Measurements from ENCODE around the gene AMTN.
A peak's percentile ranks its signal among the peaks of the same experiment; 100 is the strongest.

AMTN gene

GRCh38 chr4:70556856-70557255, 38.5 kb downstream of the AMTN start:
- TF ChIP-seq PAX5 (IDR thresholded peaks at IDR 0.05; ENCODE audit: insufficient read depth, low read length, severe bottlenecking) (no peak), SPI1 (IDR thresholded peaks at IDR 0.05; ENCODE audit: low read depth, low read length) (no peak), POLR2A (IDR thresholded peaks at IDR 0.05; ENCODE audit: low read depth, low read length) (no peak), POU2F2 (IDR thresholded peaks at IDR 0.05; ENCODE audit: low read depth, low read length) (no peak), TAF1 (IDR thresholded peaks at IDR 0.05; ENCODE audit: low read depth, low read length) (no peak), POLR2AphosphoS5 (IDR thresholded peaks at IDR 0.05; ENCODE audit: low read depth, low read length) (no peak)
- DNase-seq (ENCODE audit: insufficient read length, low spot score) (no peak), FAIRE-seq (no peak)

DNA sequence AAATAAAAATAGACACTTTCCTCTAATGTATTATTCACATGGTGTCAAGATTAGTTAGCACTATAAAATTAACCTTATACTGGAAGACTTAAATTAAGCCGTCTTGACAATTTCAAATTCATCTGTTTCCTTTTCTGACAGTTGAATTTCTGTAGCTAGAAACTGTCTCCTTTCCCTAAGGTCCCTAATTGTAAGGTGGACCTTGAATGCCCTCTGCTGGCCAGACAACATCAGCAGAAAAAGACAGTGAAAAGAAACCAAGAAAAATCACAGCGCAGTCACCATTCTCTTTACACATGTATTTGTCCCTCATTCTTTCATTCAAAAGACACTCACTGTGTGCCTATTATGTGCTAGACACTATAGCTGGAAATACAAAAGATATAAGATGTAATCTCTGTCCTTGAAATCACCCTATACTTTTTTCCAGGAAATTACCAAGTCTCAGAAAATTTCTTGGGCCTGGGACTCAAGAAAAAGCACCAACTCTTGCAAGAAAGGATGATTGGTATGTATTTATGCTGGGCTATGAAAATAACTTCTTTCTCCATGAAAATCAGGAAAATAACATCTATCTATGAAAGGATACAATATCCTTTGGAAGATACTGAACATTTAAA, 41.0 kb downstream of the AMTN start:
- DNase-seq (ENCODE audit: insufficient read length, low spot score), result peak; percentile 33
- FAIRE-seq, result peak; percentile 55
- TF ChIP-seq POLR2A (IDR thresholded peaks at IDR 0.05; ENCODE audit: low read depth, low read length) (no peak), PAX5 (IDR thresholded peaks at IDR 0.05; ENCODE audit: insufficient read depth, low read length, severe bottlenecking) (no peak), POU2F2 (IDR thresholded peaks at IDR 0.05; ENCODE audit: low read depth, low read length) (no peak), SPI1 (IDR thresholded peaks at IDR 0.05; ENCODE audit: low read depth, low read length) (no peak), TAF1 (IDR thresholded peaks at IDR 0.05; ENCODE audit: low read depth, low read length) (no peak), POLR2AphosphoS5 (IDR thresholded peaks at IDR 0.05; ENCODE audit: low read depth, low read length) (no peak)

- FAIRE-seq (no peak), DNase-seq (ENCODE audit: insufficient read length, low spot score) (no peak)
- TF ChIP-seq POU2F2 (IDR thresholded peaks at IDR 0.05; ENCODE audit: low read depth, low read length) (no peak), PAX5 (IDR thresholded peaks at IDR 0.05; ENCODE audit: insufficient read depth, low read length, severe bottlenecking) (no peak), SPI1 (IDR thresholded peaks at IDR 0.05; ENCODE audit: low read depth, low read length) (no peak), POLR2AphosphoS5 (IDR thresholded peaks at IDR 0.05; ENCODE audit: low read depth, low read length) (no peak), TAF1 (IDR thresholded peaks at IDR 0.05; ENCODE audit: low read depth, low read length) (no peak), POLR2A (IDR thresholded peaks at IDR 0.05; ENCODE audit: low read depth, low read length) (no peak)
Observed at GRCh38 chr4:70559924-70560323, 41.6 kb downstream of the AMTN start.

GRCh38 chr4:70564033-70564432, 45.7 kb downstream of the AMTN start:
- TF ChIP-seq PAX5 (IDR thresholded peaks at IDR 0.05; ENCODE audit: insufficient read depth, low read length, severe bottlenecking), result no peak
- no peak for TF ChIP-seq SPI1 (IDR thresholded peaks at IDR 0.05; ENCODE audit: low read depth, low read length)
- TF ChIP-seq TAF1 (IDR thresholded peaks at IDR 0.05; ENCODE audit: low read depth, low read length), result no peak
- TF ChIP-seq POLR2A (IDR thresholded peaks at IDR 0.05; ENCODE audit: low read depth, low read length), result no peak
- no peak for TF ChIP-seq POLR2AphosphoS5 (IDR thresholded peaks at IDR 0.05; ENCODE audit: low read depth, low read length)
- no peak for TF ChIP-seq POU2F2 (IDR thresholded peaks at IDR 0.05; ENCODE audit: low read depth, low read length)
- FAIRE-seq (no peak), DNase-seq (ENCODE audit: insufficient read length, low spot score) (no peak)

DNA sequence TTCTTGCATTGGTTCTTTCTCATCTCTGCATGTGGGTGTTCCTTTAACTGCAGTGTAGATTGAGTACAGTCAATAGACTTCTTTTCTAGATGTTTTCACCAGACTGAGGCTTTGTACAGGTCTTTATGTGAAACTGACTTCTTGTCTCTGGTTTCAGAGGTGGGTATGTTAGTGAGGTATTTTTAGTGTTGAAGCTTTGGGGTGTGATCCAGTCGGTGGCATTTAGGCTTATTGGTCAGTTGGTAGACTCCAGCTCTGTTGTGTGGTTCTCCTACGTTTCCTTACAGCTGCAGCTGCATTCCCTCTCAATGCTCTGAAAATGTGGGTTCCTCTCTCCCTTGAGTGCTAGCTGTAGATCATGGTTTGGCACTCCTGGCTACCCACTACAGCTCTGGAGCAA, 52.4 kb downstream of the AMTN start:
- no peak for DNase-seq (ENCODE audit: insufficient read length, low spot score)
- FAIRE-seq, result no peak
- no peak for TF ChIP-seq POLR2AphosphoS5 (IDR thresholded peaks at IDR 0.05; ENCODE audit: low read depth, low read length)
- TF ChIP-seq TAF1 (IDR thresholded peaks at IDR 0.05; ENCODE audit: low read depth, low read length), result no peak
- no peak for TF ChIP-seq PAX5 (IDR thresholded peaks at IDR 0.05; ENCODE audit: insufficient read depth, low read length, severe bottlenecking)
- no peak for TF ChIP-seq POLR2A (IDR thresholded peaks at IDR 0.05; ENCODE audit: low read depth, low read length)
- no peak for TF ChIP-seq POU2F2 (IDR thresholded peaks at IDR 0.05; ENCODE audit: low read depth, low read length)

GRCh38 chr4:70571772-70572171, 53.4 kb downstream of the AMTN start:
- no peak for DNase-seq (ENCODE audit: insufficient read length, low spot score)
- no peak for TF ChIP-seq POLR2AphosphoS5 (IDR thresholded peaks at IDR 0.05; ENCODE audit: low read depth, low read length)
- TF ChIP-seq SPI1 (IDR thresholded peaks at IDR 0.05; ENCODE audit: low read depth, low read length), result no peak
- no peak for TF ChIP-seq TAF1 (IDR thresholded peaks at IDR 0.05; ENCODE audit: low read depth, low read length)
- TF ChIP-seq POU2F2 (IDR thresholded peaks at IDR 0.05; ENCODE audit: low read depth, low read length), result no peak
- TF ChIP-seq PAX5 (IDR thresholded peaks at IDR 0.05; ENCODE audit: insufficient read depth, low read length, severe bottlenecking), result no peak
- TF ChIP-seq POLR2A (IDR thresholded peaks at IDR 0.05; ENCODE audit: low read depth, low read length), result no peak

GRCh38 chr4:70575964-70576363, 57.6 kb downstream of the AMTN start:
- FAIRE-seq, result no peak
- TF ChIP-seq TAF1 (IDR thresholded peaks at IDR 0.05; ENCODE audit: low read depth, low read length) (no peak), POLR2AphosphoS5 (IDR thresholded peaks at IDR 0.05; ENCODE audit: low read depth, low read length) (no peak), POLR2A (IDR thresholded peaks at IDR 0.05; ENCODE audit: low read depth, low read length) (no peak), PAX5 (IDR thresholded peaks at IDR 0.05; ENCODE audit: insufficient read depth, low read length, severe bottlenecking) (no peak), POU2F2 (IDR thresholded peaks at IDR 0.05; ENCODE audit: low read depth, low read length) (no peak), SPI1 (IDR thresholded peaks at IDR 0.05; ENCODE audit: low read depth, low read length) (no peak)
- no peak for DNase-seq (ENCODE audit: insufficient read length, low spot score)

More at GRCh38 chr4:70571772-70572171, 53.4 kb downstream of the AMTN start:
- FAIRE-seq, result no peak

GRCh38 chr4:70577220-70577927, 59.0 kb downstream of the AMTN start:
- no peak for TF ChIP-seq POLR2A (IDR thresholded peaks at IDR 0.05; ENCODE audit: low read depth, low read length)
- no peak for TF ChIP-seq TAF1 (IDR thresholded peaks at IDR 0.05; ENCODE audit: low read depth, low read length)
- no peak for TF ChIP-seq PAX5 (IDR thresholded peaks at IDR 0.05; ENCODE audit: insufficient read depth, low read length, severe bottlenecking)
- TF ChIP-seq POLR2AphosphoS5 (IDR thresholded peaks at IDR 0.05; ENCODE audit: low read depth, low read length), result no peak
- no peak for FAIRE-seq

DNA sequence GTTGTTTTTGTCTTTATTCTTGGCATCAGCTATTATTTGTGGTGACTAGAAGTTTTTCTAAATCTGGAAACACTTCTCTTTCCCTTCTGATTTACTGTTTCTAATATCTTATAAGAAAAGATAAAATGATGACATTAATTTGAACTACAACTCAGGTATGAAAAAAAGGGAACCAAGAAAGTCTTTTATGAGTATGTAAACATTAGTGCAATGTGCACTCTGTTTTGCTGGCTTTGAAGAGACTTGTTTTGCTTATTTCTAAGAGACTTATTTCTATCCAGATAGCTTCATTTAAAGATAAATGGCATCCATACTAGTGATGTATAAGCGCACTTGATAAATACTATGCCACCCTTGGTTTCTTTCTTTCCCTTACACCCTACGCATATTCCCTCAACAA, 63.6 kb downstream of the AMTN start:
- DNase-seq (ENCODE audit: insufficient read length, low spot score) (no peak), FAIRE-seq (no peak)
- TF ChIP-seq SPI1 (IDR thresholded peaks at IDR 0.05; ENCODE audit: low read depth, low read length) (no peak), PAX5 (IDR thresholded peaks at IDR 0.05; ENCODE audit: insufficient read depth, low read length, severe bottlenecking) (no peak), POLR2A (IDR thresholded peaks at IDR 0.05; ENCODE audit: low read depth, low read length) (no peak), POU2F2 (IDR thresholded peaks at IDR 0.05; ENCODE audit: low read depth, low read length) (no peak), POLR2AphosphoS5 (IDR thresholded peaks at IDR 0.05; ENCODE audit: low read depth, low read length) (no peak), TAF1 (IDR thresholded peaks at IDR 0.05; ENCODE audit: low read depth, low read length) (no peak)

More at GRCh38 chr4:70577220-70577927, 59.0 kb downstream of the AMTN start:
- no peak for DNase-seq (ENCODE audit: insufficient read length, low spot score)

Data from GM12891 (cell line).